ENCODE measurements around the gene NAT9.

DNA sequence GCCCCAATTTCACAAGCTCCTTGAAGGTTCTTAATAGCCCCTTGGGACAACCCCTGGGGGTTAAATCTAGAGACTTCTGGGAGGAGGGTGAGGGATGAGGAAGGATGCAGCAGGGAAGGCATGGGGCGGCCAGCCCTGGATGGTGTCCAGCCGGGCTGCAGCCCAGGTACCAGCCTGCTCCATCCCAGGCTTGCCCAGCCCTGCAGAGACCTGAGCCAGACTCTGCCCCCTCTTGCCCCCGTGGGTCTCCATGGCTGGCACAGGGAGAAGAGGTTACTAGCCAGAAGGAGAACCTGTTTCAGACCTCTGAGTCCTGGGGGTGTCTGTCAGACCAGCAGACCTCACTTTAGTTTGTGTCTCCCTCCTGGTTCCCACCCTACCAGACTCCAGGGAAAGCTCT, 19.3 kb downstream of the NAT9 start:
- TF ChIP-seq POLR2A (IDR thresholded peaks at IDR 0.05; ENCODE audit: low read depth, low read length) (no peak), POLR2AphosphoS5 (IDR thresholded peaks at IDR 0.05; ENCODE audit: low read depth, low read length) (no peak), TAF1 (IDR thresholded peaks at IDR 0.05; ENCODE audit: low read depth, low read length) (no peak), SPI1 (IDR thresholded peaks at IDR 0.05; ENCODE audit: low read depth, low read length) (no peak)

Measured in GM12891 (cell line).